Uterus (tissue), 2 donors: ENCODE measurements around the gene FMNL1.

Experiments used
- CTCF ChIP-seq, 4 experiments: fragments of 200-600 bp in 2 of 4; fragments of 450-650 bp in 2 of 4; sonication (generic) in 2 of 4; IDR thresholded peaks; one replicate each; pipeline ENCODE4 v1.5.1; 2016 to 2019; ENCODE audit warnings: antibody characterized with exemption in 4 of 4, mild to moderate bottlenecking in 2 of 4, moderate library complexity in 1 of 4
- POLR2A ChIP-seq, 2 donors: fragments of 450-650 bp; IDR thresholded peaks; one replicate each; pipeline ENCODE4 v1.6.1; 2016; ENCODE audit warnings: antibody characterized with exemption in 2 of 2, mild to moderate bottlenecking in 1 of 2, moderate library complexity in 1 of 2

GRCh38 chr17:45293413-45294211 lies 71.9 kb downstream of the FMNL1 start:
- peak in 2 of 4 experiments; percentile 8 to 18 for TF ChIP-seq CTCF (IDR thresholded peaks at IDR 0.05)
- peak in 1 of 2 donors; percentile 22 for TF ChIP-seq POLR2A (IDR thresholded peaks at IDR 0.05)
